ENCODE results near the gene PSG3.
"Not testable (repeated sequence)": the region's sequence is repeated elsewhere in the genome, so short reads cannot be mapped to it uniquely, and the experiment has no call there.

The PSG3 gene

GRCh38 chr19:42740381-42740780 lies at the start of gene PSG3:
Gene PSG3, minus strand, starts transcription at chr19:42740481. Its CDS starts 97 bp downstream, at chr19:42740384.
- not testable (repeated sequence) for DNase-seq (ENCODE audit: low spot score)

GRCh38 chr19:42788766-42789165 lies 48.5 kb upstream of the PSG3 start:
- DNase-seq (ENCODE audit: low spot score) = not testable (repeated sequence)

- not testable (repeated sequence) for DNase-seq (ENCODE audit: low spot score)
These were observed 47.5 kb upstream of the PSG3 start for GRCh38 chr19:42787766-42788165.

- not testable (repeated sequence) for DNase-seq (ENCODE audit: low spot score)
These were observed 36.7 kb upstream of the PSG3 start for GRCh38 chr19:42776750-42777612.

- DNase-seq (ENCODE audit: low spot score) = not testable (repeated sequence)
These were observed 34.4 kb upstream of the PSG3 start for GRCh38 chr19:42774510-42775158.

GRCh38 chr19:42767319-42767718 lies 27.0 kb upstream of the PSG3 start:
- not testable (repeated sequence) for DNase-seq (ENCODE audit: low spot score)

GRCh38 chr19:42766871-42767270 lies 26.6 kb upstream of the PSG3 start:
- DNase-seq (ENCODE audit: low spot score) = not testable (repeated sequence)

GRCh38 chr19:42764836-42765235 lies 24.6 kb upstream of the PSG3 start:
- no peak for DNase-seq (ENCODE audit: low spot score)

GRCh38 chr19:42762789-42763188 lies 22.5 kb upstream of the PSG3 start:
- DNase-seq (ENCODE audit: low spot score) = no peak

- DNase-seq (ENCODE audit: low spot score) = not testable (repeated sequence)
These were observed 21.6 kb upstream of the PSG3 start for GRCh38 chr19:42761924-42762295.

GRCh38 chr19:42760954-42761923 lies 21.0 kb upstream of the PSG3 start:
- DNase-seq (ENCODE audit: low spot score) = peak; percentile 32

GRCh38 chr19:42758667-42759066 lies 18.4 kb upstream of the PSG3 start:
- DNase-seq (ENCODE audit: low spot score) = not testable (repeated sequence)

- not testable (repeated sequence) for DNase-seq (ENCODE audit: low spot score)
These were observed 12.0 kb upstream of the PSG3 start for GRCh38 chr19:42752246-42752645.

GRCh38 chr19:42741726-42742607 lies 1.7 kb upstream of the PSG3 start:
- not testable (repeated sequence) for DNase-seq (ENCODE audit: low spot score)

- DNase-seq (ENCODE audit: low spot score) = not testable (repeated sequence)
These were observed 2.7 kb downstream of the PSG3 start for GRCh38 chr19:42737581-42738011.

- DNase-seq (ENCODE audit: low spot score) = not testable (repeated sequence)
These were observed 11.9 kb downstream of the PSG3 start for GRCh38 chr19:42728341-42728740.

GRCh38 chr19:42714000-42714399 lies 26.3 kb downstream of the PSG3 start:
- DNase-seq (ENCODE audit: low spot score) = not testable (repeated sequence)

- not testable (repeated sequence) for DNase-seq (ENCODE audit: low spot score)
These were observed 27.5 kb downstream of the PSG3 start for GRCh38 chr19:42712753-42713152.

- not testable (repeated sequence) for DNase-seq (ENCODE audit: low spot score)
These were observed 29.3 kb downstream of the PSG3 start for GRCh38 chr19:42710986-42711385.

GRCh38 chr19:42697884-42698283 lies 42.4 kb downstream of the PSG3 start:
- DNase-seq (ENCODE audit: low spot score) = no peak

Measured in hepatic stellate cell (primary cell).